GM12875 (cell line): ENCODE data around the gene APOL5.

ENCODE experiments used
- H3K4me3 ChIP-seq: one replicate; pipeline ENCODE4 v1.5.1; 2011; ENCODE audit warnings: low read depth, low read length, control low read depth
- TF ChIP-seq, protein P1 (sequence below): IDR thresholded peaks from 2 replicates; pipeline ENCODE4 v1.5.1; 2011; ENCODE audit warnings: low read depth, mild to moderate bottlenecking, control low read depth, inconsistent platforms, low read length, moderate library complexity, borderline replicate concordance; ENCODE audit not compliant: insufficient read depth

APOL5 gene

DNA sequence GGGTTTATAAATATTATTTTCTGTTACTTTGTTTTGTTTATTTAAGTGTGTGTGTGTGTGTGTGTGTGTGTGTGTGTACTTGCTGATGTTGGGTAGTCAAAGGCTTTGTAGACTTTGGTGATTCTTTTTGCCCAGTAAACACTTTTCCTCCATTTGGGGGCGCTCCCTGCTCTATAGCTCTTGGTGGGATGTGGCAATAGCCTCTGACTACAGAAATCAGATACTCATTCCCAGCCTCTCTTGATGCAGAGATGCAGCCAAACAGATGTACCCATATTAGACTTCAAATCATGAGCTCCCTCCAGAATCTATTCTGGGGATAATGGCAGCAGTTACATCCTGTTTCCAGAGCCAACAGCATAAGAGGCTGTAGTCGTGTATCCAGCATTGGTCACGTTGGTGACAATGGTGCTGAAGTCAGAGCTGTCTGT is 33.4 kb upstream of the APOL5 start:
- TF ChIP-seq, protein P1, sequence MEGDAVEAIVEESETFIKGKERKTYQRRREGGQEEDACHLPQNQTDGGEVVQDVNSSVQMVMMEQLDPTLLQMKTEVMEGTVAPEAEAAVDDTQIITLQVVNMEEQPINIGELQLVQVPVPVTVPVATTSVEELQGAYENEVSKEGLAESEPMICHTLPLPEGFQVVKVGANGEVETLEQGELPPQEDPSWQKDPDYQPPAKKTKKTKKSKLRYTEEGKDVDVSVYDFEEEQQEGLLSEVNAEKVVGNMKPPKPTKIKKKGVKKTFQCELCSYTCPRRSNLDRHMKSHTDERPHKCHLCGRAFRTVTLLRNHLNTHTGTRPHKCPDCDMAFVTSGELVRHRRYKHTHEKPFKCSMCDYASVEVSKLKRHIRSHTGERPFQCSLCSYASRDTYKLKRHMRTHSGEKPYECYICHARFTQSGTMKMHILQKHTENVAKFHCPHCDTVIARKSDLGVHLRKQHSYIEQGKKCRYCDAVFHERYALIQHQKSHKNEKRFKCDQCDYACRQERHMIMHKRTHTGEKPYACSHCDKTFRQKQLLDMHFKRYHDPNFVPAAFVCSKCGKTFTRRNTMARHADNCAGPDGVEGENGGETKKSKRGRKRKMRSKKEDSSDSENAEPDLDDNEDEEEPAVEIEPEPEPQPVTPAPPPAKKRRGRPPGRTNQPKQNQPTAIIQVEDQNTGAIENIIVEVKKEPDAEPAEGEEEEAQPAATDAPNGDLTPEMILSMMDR, result no peak
- H3K4me3 ChIP-seq, result no peak overlapping the region

DNA sequence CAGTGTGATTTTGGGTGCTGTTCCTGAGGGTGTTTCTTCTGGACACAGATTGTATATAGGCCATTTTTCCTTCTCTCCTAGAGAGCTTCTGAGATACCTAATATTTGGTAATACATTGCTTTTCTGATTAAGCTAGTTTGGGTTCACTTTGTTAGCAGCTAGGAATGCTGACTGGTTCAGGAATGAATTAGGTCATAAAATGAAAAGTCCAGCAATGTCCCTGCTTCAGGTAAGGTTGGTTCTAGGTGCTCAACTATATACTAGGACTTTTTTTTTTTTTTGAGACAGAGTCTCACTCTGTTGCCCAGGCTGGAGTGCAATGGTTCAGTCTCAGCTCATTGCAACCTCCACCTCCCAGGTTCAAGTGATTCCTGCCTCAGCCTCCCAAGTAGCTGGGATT is 32.9 kb upstream of the APOL5 start:
- TF ChIP-seq, protein P1, result no peak
- H3K4me3 ChIP-seq, result no peak overlapping the region

DNA sequence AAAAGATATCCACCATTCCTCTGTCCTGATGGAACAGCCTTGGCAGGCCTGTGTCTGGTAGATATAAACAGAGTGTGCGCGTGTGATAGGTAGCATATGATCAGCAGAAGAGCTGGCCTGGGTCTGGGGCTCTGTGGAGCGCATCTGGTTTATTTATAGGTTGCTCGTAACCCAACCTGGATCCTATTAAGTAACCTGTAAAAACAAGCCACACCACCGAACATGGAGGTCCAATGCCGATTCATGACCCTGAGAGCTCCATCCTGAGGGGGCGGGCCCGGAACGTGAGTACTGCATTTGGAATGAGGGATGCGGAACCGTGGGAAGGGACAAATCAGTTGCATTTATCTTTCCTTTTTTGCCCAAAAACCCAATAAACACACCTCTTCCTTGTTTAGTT is 31.9 kb upstream of the APOL5 start:
- H3K4me3 ChIP-seq, result no peak overlapping the region
- TF ChIP-seq, protein P1, result no peak

DNA sequence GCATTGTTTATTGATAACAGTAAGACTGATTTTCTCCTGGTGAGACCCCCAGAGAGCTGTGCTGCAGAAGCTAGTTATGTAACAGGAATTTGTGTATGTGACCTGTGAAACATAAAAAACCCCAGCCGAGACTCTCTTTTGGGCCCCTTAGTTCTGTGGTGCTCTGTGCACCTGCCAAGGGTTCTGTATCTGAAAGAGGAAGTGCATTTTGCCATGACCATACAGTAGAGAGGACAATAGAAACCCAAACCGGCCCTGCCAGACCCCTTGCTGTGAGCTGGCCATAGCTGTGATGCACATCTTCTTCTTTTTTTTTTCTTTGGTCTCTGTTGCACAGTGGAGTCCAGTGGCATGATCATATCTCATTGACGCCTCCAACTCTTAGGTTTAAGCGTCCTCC is 31.4 kb upstream of the APOL5 start:
- H3K4me3 ChIP-seq, result no peak overlapping the region
- TF ChIP-seq, protein P1, result no peak

DNA sequence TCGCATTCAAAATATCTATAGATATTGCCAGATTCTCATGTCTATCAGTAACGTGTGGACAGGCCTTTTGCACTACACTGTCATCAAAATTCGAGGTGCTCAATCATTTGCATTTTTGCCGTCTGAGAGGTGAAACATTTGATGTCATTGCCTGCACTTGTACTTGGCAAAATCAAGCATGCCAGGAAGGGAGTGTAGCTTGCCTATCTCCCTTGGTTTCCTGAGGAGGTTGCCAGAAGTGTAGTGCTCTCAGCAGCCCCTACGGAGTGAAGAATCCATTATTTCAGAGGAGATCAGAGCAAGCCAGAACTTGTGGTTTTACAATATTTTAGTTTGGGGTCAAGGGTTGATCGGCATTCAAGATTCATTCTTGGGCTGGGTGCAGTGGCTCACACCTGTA is 30.2 kb upstream of the APOL5 start:
- no peak overlapping the region for H3K4me3 ChIP-seq
- TF ChIP-seq, protein P1, result no peak

DNA sequence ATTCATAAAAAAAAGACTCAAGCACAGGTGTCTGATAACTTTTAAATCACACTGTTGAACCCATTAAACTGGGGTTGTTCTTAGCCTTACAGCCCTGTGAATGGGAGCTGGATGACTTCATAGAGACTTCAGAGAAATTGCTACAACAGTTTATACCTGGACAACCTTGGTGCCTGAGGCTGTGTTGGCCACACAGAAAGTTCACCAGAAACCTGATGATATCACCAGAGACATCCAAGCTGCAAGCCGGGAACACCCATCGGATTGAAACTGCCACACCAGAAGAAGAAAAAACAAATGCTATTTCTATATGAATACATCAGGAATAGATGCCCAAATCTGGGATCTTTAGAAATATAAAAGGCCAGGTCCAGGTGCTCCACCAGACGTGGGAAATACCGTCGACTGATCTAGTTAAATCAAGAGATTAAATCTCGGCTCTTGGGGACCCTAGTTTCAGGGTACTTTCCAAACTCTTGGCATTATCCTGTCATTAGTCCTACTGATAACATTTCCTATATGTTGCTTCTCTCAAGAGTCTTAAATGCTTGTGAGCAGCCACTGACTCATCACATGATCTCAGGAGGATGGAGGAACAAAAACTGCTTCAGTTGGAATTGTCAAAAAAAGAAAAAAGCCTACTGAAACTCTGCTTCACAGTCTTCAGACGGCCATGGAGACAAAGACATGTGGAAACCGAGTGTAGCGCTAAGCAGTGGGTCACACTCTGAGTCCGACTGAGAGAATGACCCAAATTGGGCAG is 28.6 kb upstream of the APOL5 start:
- H3K4me3 ChIP-seq, result no peak overlapping the region
- TF ChIP-seq, protein P1, result no peak

DNA sequence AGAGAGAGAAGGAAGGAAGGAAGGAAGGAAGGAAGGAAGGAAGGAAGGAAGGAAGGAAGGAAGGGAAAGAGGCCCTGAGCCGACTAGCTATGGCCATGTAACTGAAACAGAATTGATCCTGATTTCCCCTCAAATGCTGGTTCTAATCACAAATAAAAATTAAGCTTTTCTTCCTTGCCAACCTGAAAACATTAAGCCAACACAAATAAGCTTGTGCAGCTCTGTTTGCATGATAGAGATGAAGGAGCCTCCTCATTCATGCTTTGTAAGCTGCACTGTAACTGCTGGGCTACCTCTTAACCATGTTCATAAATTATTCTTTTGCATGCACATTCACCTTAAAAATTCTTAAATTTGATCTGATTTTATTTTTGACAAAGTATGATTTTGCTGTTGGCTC is 27.7 kb upstream of the APOL5 start:
- H3K4me3 ChIP-seq, result no peak overlapping the region
- TF ChIP-seq, protein P1, result no peak
